SU-DHL-6 (cell line): Measurements from ENCODE around the gene DPP6.

Source experiments
- EZH2phosphoT487 ChIP-seq: fragments of 200-600 bp; sonication (generic), shearing (Covaris generic); conservative IDR thresholded peaks from 2 replicates; pipeline ENCODE4 v1.6.1; 2018; ENCODE audit warnings: mild to moderate bottlenecking, antibody characterized with exemption, low read length, moderate library complexity, mixed read lengths
- TF ChIP-seq, protein P1 (sequence below): fragments of 200-600 bp; sonication (generic); IDR thresholded peaks from one replicate; pipeline ENCODE4 v1.5.1; 2017; ENCODE audit warnings: antibody characterized with exemption, mild to moderate bottlenecking, low read length, moderate library complexity; ENCODE audit not compliant: insufficient read depth, poor library complexity, severe bottlenecking

DNA sequence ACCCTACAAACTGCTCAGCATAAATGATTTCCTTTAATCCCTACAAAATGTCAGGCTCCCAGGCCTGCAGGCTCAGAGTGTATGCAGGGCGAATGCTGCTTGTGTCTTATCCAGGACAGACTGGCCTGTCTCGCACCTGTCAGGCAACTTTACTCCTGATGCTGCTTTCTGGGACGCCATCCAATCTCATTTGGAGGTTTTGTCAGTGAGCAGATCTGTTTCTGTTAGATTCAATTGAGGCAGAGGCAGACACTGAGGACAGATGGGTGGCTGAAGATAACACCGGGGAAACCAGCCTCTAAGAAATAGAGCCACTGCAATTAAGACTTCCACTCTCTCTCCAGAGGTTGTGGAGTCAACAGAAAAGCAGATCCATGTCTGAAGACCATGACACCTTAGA, 115.6 kb downstream of the DPP6 start:
- TF ChIP-seq, protein P1, sequence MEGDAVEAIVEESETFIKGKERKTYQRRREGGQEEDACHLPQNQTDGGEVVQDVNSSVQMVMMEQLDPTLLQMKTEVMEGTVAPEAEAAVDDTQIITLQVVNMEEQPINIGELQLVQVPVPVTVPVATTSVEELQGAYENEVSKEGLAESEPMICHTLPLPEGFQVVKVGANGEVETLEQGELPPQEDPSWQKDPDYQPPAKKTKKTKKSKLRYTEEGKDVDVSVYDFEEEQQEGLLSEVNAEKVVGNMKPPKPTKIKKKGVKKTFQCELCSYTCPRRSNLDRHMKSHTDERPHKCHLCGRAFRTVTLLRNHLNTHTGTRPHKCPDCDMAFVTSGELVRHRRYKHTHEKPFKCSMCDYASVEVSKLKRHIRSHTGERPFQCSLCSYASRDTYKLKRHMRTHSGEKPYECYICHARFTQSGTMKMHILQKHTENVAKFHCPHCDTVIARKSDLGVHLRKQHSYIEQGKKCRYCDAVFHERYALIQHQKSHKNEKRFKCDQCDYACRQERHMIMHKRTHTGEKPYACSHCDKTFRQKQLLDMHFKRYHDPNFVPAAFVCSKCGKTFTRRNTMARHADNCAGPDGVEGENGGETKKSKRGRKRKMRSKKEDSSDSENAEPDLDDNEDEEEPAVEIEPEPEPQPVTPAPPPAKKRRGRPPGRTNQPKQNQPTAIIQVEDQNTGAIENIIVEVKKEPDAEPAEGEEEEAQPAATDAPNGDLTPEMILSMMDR = no peak
- no peak for TF ChIP-seq EZH2phosphoT487
